ENCODE measurements around the gene LRP1B.
A peak's percentile ranks its signal among the peaks of the same experiment; 100 is the strongest.

Gene LRP1B

GRCh38 chr2:140804700-140805260 is 1326.0 kb downstream of the LRP1B start:
- H3K4me3 ChIP-seq (ENCODE audit: low read depth in 1 of 2, low read length in 2 of 2): no peak overlapping the region
- H3K4me2 ChIP-seq (ENCODE audit: insufficient read depth, low read length): no peak overlapping the region
- no peaks in the 10 kb centered on the region for H3K9me3 ChIP-seq (ENCODE audit: insufficient read depth, low read length, severe bottlenecking)
- H3K27ac ChIP-seq (ENCODE audit: low read length): no peak overlapping the region
- TF ChIP-seq EZH2 (IDR thresholded peaks at IDR 0.05; ENCODE audit: borderline replicate concordance, low read depth, low read length, severe bottlenecking) (no peak), CTCF (IDR thresholded peaks at IDR 0.05; ENCODE audit: borderline replicate concordance, extremely low read depth, low read length, poor library complexity, severe bottlenecking) (no peak)
- DNase-seq (no peak), ATAC-seq (ENCODE audit: insufficient read depth, low read depth) (no peak)
- H3K36me3 ChIP-seq (ENCODE audit: insufficient read depth, low read length): no peaks in the 10 kb centered on the region
- no peaks in the 10 kb centered on the region for H4K20me1 ChIP-seq (ENCODE audit: insufficient read depth, low read length)
- no peak overlapping the region for H3K9ac ChIP-seq (ENCODE audit: low read depth, low read length)
- H3K4me1 ChIP-seq (ENCODE audit: insufficient read depth, low read length): no peaks in the 10 kb centered on the region
- H2AFZ ChIP-seq (ENCODE audit: low read depth, low read length): no peak overlapping the region
- no peaks in the 10 kb centered on the region for H3K27me3 ChIP-seq (ENCODE audit: insufficient read depth, low read length, poor library complexity)
- no peaks in the 10 kb centered on the region for H3K79me2 ChIP-seq (ENCODE audit: insufficient read depth, low read length)

- Histone ChIP-seq H3K9ac (ENCODE audit: low read depth, low read length) (no peak overlapping the region), H3K9me3 (ENCODE audit: insufficient read depth, low read length, severe bottlenecking) (no peaks in the 10 kb centered on the region), H3K4me1 (ENCODE audit: insufficient read depth, low read length) (peaks cover 3% of the 10 kb centered on the region; the same call in 1 of the 2 replicates), H3K4me2 (ENCODE audit: insufficient read depth, low read length) (no peak overlapping the region), H3K27ac (ENCODE audit: low read length) (no peak overlapping the region), H3K4me3 (ENCODE audit: low read depth in 1 of 2, low read length in 2 of 2) (no peak overlapping the region), H3K27me3 (ENCODE audit: insufficient read depth, low read length, poor library complexity) (no peaks in the 10 kb centered on the region), H4K20me1 (ENCODE audit: insufficient read depth, low read length) (no peaks in the 10 kb centered on the region), H3K36me3 (ENCODE audit: insufficient read depth, low read length) (no peaks in the 10 kb centered on the region), H2AFZ (ENCODE audit: low read depth, low read length) (peak overlapping the region; percentile 30), H3K79me2 (ENCODE audit: insufficient read depth, low read length) (no peaks in the 10 kb centered on the region)
- TF ChIP-seq CTCF (IDR thresholded peaks at IDR 0.05; ENCODE audit: borderline replicate concordance, extremely low read depth, low read length, poor library complexity, severe bottlenecking) (no peak), EZH2 (IDR thresholded peaks at IDR 0.05; ENCODE audit: borderline replicate concordance, low read depth, low read length, severe bottlenecking) (no peak)
- ATAC-seq (ENCODE audit: insufficient read depth, low read depth): no peak
- DNase-seq: no peak
Measured at GRCh38 chr2:140801311-140801710, 1329.5 kb downstream of the LRP1B start.

- Histone ChIP-seq H3K4me3 (ENCODE audit: low read depth in 1 of 2, low read length in 2 of 2) (no peak overlapping the region), H3K79me2 (ENCODE audit: insufficient read depth, low read length) (no peaks in the 10 kb centered on the region), H3K36me3 (ENCODE audit: insufficient read depth, low read length) (no peaks in the 10 kb centered on the region), H3K27me3 (ENCODE audit: insufficient read depth, low read length, poor library complexity) (no peaks in the 10 kb centered on the region), H2AFZ (ENCODE audit: low read depth, low read length) (no peak overlapping the region), H3K4me1 (ENCODE audit: insufficient read depth, low read length) (peaks cover 3% of the 10 kb centered on the region; the same call in 1 of the 2 replicates), H4K20me1 (ENCODE audit: insufficient read depth, low read length) (no peaks in the 10 kb centered on the region), H3K9ac (ENCODE audit: low read depth, low read length) (no peak overlapping the region), H3K9me3 (ENCODE audit: insufficient read depth, low read length, severe bottlenecking) (no peaks in the 10 kb centered on the region), H3K4me2 (ENCODE audit: insufficient read depth, low read length) (no peak overlapping the region), H3K27ac (ENCODE audit: low read length) (no peak overlapping the region)
- TF ChIP-seq EZH2 (IDR thresholded peaks at IDR 0.05; ENCODE audit: borderline replicate concordance, low read depth, low read length, severe bottlenecking) (no peak), CTCF (IDR thresholded peaks at IDR 0.05; ENCODE audit: borderline replicate concordance, extremely low read depth, low read length, poor library complexity, severe bottlenecking) (no peak)
- ATAC-seq (ENCODE audit: insufficient read depth, low read depth): no peak
- no peak for DNase-seq
Measured at GRCh38 chr2:140797718-140798117, 1333.1 kb downstream of the LRP1B start.

Measured in DND-41 (cell line).